GM19023 (cell line): Measurements from ENCODE around the gene RXRA.

ENCODE experiments used
- ATAC-seq: cut with Tn5 transposase; IDR thresholded peaks from one replicate; pipeline ENCODE4 v1.9.1; 2021; ENCODE audit warnings: mild to moderate bottlenecking, moderate library complexity; ENCODE audit not compliant: unreplicated experiment

The RXRA gene

DNA sequence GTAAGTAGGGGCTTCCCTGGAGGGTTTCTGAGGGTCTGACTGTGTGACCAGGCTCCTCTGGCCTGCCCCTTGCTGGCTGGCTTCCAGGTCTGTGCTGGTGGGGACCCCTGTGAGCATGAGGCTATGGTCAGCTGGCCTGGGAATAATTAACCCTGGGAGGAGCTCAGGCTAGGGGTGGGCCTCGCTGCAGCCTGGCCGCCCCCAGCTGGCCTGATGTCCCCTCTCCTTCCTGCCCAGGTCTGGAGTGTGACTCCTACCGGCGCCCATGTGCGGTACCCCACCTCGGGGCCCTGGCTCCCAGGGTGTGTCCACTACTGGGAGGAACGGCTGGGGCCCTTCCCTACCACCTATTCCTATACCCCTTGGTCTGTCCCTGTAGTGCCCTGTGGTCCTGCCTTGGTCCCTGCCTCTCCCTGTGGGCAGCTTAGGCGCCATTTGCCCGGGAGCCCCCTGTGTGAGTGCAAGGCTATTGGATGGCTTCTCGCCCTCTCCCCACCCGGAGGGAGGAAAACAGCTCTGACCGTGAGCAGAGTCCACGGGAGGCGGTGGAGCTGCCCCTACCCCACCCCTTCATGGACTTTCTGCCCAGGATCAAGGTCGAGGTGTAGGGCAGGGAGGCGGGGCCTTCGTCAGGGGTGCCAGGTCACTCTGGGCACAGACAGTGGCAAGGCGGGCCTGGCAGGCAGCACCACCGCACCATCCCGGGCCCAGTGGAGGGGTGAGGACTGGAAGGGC is 9.4 kb downstream of the RXRA start:
- ATAC-seq: no peak

DNA sequence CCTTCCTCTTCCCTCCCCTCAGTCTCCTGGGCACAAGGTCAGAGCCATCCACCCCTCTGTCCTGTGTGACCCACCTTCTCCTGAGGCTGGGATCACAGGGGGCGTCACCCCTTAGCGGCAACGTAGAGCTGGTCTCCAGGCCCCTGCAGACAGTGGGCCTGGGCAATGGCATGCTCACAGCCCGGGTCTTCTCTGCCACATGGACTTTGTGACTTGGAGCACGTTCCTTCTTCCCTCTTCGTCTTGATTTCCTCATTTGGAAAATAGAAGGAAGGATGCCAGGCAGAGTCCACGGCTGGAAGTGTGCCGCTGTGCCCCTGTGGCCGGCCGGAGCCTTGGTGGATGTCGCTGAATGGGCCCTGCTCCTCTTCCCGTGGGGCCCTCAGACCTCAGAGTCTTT is 10.0 kb downstream of the RXRA start:
- no peak for ATAC-seq

DNA sequence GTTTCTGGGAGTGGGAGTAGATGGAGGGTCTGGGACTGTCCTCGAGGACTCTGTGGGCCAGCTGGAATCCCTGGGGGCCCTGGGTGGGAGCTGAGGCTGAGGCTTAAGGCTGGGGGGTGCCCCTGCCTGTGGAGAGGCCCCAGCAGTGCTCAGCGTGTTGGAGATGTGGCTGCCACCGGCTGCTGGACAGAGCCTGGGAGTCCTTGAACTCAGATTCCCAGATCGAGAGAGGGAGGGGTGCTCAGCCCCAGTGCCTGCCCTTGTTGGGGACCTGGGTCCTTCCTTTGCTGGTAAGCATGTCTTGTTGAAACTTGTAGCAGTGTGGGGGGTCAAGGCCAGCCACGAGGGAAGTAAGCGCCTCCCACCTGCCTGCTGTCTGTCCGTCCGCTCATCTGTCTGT is 10.7 kb downstream of the RXRA start:
- no peak for ATAC-seq

- ATAC-seq: no peak
Observed at GRCh38 chr9:134337469-134337868, 11.2 kb downstream of the RXRA start.

GRCh38 chr9:134338394-134339182 is 12.3 kb downstream of the RXRA start:
- ATAC-seq: no peak

DNA sequence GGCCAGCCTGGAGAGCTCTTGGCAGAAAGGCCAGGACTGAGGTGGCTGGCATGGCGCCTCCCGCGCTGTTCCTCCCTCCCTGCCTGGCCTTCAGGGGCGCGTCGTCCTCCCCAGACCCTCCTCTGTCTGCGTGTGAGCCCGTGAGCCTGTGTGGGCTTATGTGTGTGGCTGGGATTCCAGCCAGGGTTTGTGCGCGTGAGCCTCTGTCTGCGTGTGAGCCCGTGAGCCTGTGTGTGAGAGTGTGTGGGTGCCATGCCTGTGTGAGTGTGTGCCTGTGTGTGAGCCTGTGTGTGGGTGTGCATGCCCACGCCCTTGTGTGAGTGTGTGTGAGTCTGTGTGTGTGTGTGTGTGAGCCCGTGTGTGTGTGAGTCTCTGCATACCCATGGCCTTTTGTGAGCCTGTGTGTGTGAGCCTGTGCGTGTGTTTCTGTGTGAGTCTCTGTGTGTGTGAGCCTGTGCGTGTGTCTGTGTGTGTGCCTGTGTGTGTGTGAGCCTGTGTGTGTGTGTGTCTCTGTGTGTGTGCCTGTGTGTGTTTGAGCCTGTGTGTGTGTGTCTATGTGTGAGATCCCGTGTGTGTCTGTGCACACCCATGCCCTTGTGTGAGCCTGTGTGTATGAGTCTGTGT is 13.0 kb downstream of the RXRA start:
- no peak for ATAC-seq

DNA sequence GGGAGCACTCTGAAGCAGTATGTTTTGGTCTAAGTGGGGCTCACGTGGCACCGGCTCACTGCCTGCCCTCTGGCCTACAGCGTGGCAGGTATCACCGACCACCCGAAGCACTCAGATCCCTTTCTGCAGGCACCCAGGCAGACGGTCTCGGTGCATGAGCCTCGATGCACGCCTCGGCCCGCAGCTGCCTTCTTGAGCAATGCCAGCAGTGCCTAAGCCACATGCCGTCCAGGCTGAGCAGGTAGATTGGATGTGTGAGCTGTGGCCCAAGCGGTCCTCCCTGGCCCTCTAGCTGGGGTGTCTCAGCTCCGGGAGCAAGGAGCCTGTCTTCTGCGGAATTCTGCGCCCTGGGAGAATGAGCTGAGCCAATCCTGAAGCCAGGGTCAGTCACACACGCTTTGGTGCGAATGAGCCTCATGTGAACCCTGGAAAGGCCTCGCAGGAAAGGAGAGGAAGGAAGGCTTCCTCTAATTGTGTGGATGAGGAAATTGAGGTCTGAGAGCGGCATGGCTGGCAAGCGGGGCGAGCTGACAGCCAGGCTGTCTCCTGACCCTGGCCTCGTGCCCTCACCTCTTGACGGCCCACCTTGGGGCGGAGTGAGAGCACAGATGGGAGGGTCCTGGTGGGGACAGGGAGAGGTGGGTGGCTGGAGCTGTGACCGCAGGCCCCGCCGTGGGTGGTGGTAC is 14.4 kb downstream of the RXRA start:
- ATAC-seq: no peak

- ATAC-seq: no peak
Observed at GRCh38 chr9:134341306-134341705, 15.1 kb downstream of the RXRA start.

- no peak for ATAC-seq
Observed at GRCh38 chr9:134341929-134342745, 15.9 kb downstream of the RXRA start.

- no peak for ATAC-seq
Observed at GRCh38 chr9:134342746-134343115, 16.5 kb downstream of the RXRA start.

GRCh38 chr9:134343637-134344036 is 17.4 kb downstream of the RXRA start:
- no peak for ATAC-seq

GRCh38 chr9:134344068-134344799 is 18.0 kb downstream of the RXRA start:
- ATAC-seq: no peak

DNA sequence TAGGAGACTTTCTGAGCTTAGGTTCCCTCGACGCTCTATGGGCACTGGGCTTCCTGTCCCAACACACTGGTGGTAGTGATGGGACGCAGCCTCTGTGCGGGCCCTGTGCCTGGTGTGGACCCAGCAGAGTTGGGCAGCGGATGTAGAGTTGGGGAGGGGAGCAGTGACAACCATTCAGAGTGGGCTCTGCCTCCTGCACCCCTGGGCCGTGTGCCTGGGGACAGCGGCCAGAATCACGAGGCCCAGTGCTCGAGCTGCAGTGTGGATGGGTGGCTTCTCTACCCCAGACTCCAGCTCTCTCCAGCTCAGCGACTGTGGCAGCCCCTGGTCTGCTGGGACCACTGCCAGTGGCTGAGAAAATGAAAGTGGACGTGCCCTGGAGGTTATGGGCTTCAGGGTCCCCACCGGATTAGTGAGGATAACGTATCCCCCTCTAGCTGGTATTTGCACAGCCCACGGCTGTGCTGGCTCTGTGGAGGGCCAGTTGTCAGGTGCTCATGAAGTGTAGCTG is 18.6 kb downstream of the RXRA start:
- no peak for ATAC-seq

GRCh38 chr9:134345737-134346136 is 19.5 kb downstream of the RXRA start:
- no peak for ATAC-seq

- ATAC-seq: no peak
Observed at GRCh38 chr9:134346151-134346550, 19.9 kb downstream of the RXRA start.

DNA sequence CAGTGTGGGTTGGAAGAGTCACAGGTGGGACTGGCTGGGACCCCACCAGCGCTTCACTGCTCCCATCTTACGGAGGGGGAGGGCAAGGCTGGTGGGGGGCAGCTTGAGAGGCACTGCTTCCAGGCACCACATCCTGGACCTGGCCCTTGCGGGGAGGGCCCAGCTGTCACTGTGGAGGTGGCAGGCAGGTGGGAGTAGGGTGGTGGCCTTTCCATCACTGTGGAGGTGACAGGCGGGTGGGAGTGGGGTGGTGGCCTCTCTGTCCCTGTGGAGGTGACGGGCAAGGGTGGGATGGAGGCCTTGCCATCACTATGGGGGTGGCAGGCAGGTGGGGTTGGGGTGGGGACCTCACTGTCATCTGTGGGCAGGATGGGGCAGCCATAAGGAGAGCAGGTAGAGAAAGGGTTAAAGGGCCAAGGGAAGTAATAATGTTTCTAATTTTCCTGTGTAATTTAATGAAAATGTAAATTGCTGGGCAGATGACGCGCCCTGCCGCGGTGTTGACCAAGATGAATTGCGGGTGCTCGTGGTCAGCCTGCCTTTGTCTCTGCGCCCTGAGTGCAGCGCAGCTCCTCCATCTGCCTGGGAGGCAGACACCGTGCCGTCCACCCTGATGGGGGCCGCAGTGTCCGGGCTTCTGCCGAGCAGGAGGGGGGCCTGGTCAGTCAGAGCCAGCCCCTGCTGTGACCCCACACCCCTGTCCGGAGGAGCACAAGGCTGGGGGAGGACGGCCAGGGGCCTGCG is 20.8 kb downstream of the RXRA start:
- ATAC-seq: no peak

- ATAC-seq: no peak
Observed at GRCh38 chr9:134347996-134348395, 21.7 kb downstream of the RXRA start.

- no peak for ATAC-seq
Observed at GRCh38 chr9:134348404-134349155, 22.3 kb downstream of the RXRA start.
